ENCODE measurements around the gene LINS1.

Gene LINS1

DNA sequence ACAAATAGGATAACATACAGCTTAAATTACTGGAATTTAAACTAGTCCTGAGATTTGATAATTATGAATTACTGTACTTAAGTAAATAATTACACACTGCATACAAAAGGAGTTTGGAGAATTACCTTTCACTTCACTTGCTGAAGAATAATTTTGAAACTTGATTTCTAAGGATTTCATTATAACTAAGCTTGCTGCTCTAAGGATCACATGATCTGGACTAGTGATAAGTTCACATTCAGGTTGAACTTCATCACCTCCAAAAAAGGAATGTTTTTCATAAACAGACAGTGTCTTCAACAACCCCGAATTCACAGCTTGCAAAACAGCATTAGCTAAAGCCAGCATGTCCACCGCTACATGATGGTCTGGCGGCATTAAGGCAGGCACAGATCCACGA lies 28.5 kb downstream of the LINS1 start:
- TF ChIP-seq SUZ12 (IDR thresholded peaks at IDR 0.05) (no peak), HDGF (IDR thresholded peaks at IDR 0.05; ENCODE audit: borderline replicate concordance) (no peak), CTBP1 (IDR thresholded peaks at IDR 0.05; ENCODE audit: borderline replicate concordance) (no peak), NFRKB (IDR thresholded peaks at IDR 0.05) (no peak), FOXA1 (IDR thresholded peaks at IDR 0.05) (no peak), TARDBP (IDR thresholded peaks at IDR 0.05) (no peak)
- no peak for DNase-seq (ENCODE audit: extremely low spot score)
- ChIA-PET POLR2A (interaction anchor here (1.0 kb wide), 1 partner anchor 231 kb away, joined by 3 read pairs; the partner anchor contains the start of gene ADAMTS17), CTCF (interaction anchor here (0.7 to 2.2 kb wide), 3 partner anchors 99 to 739 kb away, joined by 3 to 6 read pairs (median 5); no protein-coding TSS in a partner anchor)

DNA sequence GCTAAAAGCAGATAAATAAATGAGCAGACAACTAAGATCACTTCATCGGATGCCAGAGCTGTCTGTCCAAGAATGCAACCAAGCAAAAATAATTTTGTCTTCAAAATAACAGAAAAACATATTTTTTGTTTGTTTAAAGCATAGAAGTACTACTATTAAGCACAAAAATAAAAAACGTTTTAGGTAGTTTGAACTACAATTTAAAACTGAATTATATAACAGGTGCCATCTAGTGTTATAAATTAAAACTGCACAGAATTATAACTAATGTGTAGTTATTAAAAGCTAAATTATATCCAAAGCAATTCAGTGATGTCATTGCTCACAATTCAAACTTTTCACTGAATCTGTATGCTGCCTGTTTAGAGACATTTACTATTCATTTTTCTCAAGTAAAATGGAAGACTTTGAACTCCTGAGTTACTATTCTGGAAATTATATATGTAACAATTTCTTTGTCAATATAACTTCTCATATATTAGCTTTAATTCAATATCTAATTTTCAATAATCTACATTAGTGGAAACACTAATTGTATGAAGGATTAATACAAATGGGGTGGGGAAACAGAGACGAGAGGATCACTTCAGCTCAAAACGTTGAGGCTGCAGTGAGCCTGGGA lies 29.5 kb downstream of the LINS1 start:
- no peak for DNase-seq (ENCODE audit: extremely low spot score)
- ChIA-PET CTCF (interaction anchor here (0.7 to 2.2 kb wide), 3 partner anchors 42 to 658 kb away, joined by 3 to 6 read pairs (median 4); no protein-coding TSS in a partner anchor), POLR2A (interaction anchor here (1.0 kb wide), 1 partner anchor 230 kb away, joined by 3 read pairs; the partner anchor contains the start of gene ADAMTS17)
- TF ChIP-seq ELF4 (IDR thresholded peaks at IDR 0.05) = no peak
- TF ChIP-seq ZNF384 (IDR thresholded peaks at IDR 0.05) = no peak
- TF ChIP-seq BHLHE40 (IDR thresholded peaks at IDR 0.05; ENCODE audit: borderline replicate concordance) = no peak
- no peak for TF ChIP-seq LEF1 (IDR thresholded peaks at IDR 0.05; ENCODE audit: borderline replicate concordance)
- TF ChIP-seq TARDBP (IDR thresholded peaks at IDR 0.05) = no peak
- no peak for TF ChIP-seq NFRKB (IDR thresholded peaks at IDR 0.05)
- TF ChIP-seq CTBP1 (IDR thresholded peaks at IDR 0.05; ENCODE audit: borderline replicate concordance) = no peak

DNA sequence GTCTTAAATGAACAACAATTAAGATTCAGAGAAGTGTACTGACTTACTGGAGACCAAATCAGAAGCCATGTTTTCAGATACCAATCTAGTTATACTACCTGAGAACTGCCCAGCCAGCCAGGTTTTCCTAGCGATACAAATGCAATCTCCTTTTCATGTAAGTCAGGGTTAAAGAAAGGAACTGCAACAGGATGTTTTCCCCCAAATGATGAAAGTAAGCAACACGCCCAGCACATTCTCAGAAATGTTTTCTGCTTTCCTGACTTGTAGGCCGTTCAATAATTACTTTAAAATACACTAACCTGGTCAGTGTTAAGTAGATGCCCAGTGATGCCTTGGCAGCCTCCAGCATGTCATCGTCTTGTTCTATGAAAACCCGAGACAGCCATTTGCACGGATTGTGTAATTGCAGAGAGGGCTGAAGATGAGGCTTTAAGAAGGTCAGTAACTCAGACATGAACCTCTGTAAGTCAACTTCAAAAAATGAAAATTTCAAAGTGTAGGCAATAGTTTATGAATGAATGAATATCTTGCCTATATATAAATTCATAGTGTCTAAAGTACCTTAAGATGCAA lies 30.3 kb downstream of the LINS1 start:
- no peak for TF ChIP-seq NFRKB (IDR thresholded peaks at IDR 0.05)
- no peak for TF ChIP-seq LEF1 (IDR thresholded peaks at IDR 0.05; ENCODE audit: borderline replicate concordance)
- TF ChIP-seq FOXA1 (IDR thresholded peaks at IDR 0.05) = no peak
- TF ChIP-seq CTBP1 (IDR thresholded peaks at IDR 0.05; ENCODE audit: borderline replicate concordance) = no peak
- TF ChIP-seq SP1 (IDR thresholded peaks at IDR 0.05) = no peak
- POLR2A ChIA-PET = no interaction called here
- CTCF ChIA-PET = interaction anchor here (1.0 to 2.2 kb wide), 2 partner anchors 222 to 657 kb away, joined by 3 to 6 read pairs; no protein-coding TSS in a partner anchor
- DNase-seq (ENCODE audit: extremely low spot score) = no peak

DNA sequence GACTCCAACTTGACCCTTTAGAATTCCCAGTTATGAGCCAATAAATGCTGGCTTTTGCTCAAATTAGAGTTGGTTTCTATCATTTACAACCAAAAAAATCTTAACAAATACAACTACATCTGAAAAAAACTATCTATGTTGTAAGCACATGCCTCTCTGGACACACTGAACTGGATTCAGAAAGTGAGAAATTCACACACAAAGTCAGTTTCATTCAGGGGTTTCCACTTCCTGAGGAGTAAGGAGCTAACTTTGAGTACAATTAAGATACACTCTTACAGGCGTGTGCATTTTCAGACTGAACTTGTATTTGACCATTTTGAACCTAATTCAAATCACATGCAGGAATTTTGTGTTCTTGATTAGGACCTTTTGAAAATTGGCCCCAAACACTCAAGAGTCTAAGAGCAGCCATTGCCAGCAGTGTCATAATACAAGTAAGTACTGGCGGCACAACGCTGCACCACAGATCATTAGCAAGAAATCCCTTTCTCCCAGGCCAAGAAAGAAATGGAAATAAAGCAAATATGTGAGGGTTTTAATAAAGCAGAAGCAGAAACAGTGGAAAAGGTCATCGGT lies 31.2 kb downstream of the LINS1 start:
- ChIA-PET POLR2A (no interaction called here), CTCF (no interaction called here)
- DNase-seq (ENCODE audit: extremely low spot score) = no peak
- TF ChIP-seq CTBP1 (IDR thresholded peaks at IDR 0.05; ENCODE audit: borderline replicate concordance) (no peak), FOXK2 (IDR thresholded peaks at IDR 0.05) (no peak)

DNA sequence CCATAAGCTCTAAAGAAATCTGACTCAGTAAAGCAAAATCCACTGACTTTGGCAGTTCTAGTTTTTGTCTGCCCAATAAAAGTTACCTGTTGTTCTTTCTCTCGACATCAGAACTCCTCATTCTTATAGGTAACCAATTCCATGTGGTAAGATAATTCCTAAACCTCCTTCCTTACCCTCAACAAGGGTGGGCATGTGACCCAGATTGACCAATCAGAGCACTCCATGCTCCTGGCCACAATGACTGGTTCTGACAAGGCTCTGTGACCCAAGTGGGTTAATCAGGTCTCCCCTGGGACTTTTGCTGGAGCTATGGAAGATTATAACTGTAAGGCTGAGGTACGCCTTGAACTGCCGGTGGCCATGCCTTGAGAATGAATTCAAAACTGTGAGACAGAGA lies 31.7 kb downstream of the LINS1 start:
- DNase-seq (ENCODE audit: extremely low spot score) = no peak
- no peak for TF ChIP-seq SP1 (IDR thresholded peaks at IDR 0.05)
- ChIA-PET POLR2A (no interaction called here), CTCF (no interaction called here)

DNA sequence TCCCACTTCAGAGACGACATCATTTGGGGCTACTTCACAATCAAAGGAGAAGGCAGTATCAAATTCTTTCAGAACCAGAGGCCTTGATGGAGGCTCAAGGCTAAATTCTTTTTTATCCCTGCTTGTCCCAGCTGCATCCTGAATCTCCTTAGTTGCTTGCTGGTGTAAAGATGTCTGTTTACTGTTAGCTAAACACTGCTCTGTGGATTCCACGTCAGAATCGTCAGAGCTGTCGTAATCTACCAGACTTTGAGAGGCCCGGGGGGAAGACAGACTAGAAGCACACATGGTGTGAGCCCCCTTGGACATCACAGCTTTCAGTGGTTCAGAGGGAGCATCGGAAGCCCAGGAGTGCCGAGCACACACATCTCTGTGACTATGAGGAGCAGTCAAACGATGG lies 32.6 kb downstream of the LINS1 start:
- ChIA-PET POLR2A (no interaction called here), CTCF (no interaction called here)
- DNase-seq (ENCODE audit: extremely low spot score) = no peak
- TF ChIP-seq ELF4 (IDR thresholded peaks at IDR 0.05) (no peak), NFRKB (IDR thresholded peaks at IDR 0.05) (no peak), FOXA1 (IDR thresholded peaks at IDR 0.05) (no peak), FOXM1 (IDR thresholded peaks at IDR 0.05; ENCODE audit: borderline replicate concordance) (no peak)

DNA sequence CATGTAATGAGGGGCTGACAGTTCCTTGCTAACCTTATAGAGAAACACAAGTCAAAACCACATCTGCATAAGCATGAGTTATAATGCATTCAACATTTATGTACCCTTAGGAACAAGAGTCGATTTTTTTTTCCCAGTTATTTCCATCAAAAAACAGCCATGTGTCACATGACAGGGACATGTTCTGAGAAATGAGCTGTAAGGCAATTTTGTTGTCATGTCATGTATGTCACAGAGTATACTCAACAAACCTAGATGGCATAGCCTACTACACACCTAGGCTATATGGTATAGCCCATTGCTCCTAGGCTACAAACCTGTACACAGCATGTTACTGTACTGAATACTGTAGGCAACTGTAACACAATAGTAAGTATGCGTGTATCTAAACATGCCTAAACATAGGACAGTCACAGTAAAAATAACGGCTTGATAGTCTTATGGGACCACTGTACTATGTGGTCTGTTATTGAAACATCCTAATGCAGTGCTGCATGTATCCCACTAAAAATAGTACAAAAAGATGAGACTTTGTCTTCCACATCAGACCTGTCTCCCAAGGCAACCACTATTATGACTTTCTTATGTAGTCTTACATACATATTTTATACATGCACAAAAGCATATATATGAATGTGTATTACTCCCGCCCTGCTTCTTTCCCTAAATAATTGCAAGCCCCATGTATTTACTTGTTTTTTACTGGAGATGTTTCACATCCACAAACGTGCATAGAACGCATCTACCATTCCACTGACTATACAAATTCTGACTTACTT lies 34.9 kb downstream of the LINS1 start:
- CTCF ChIA-PET = no interaction called here
- no peak for TF ChIP-seq TARDBP (IDR thresholded peaks at IDR 0.05)
- no peak for TF ChIP-seq ZNF384 (IDR thresholded peaks at IDR 0.05)
- TF ChIP-seq, protein P1, sequence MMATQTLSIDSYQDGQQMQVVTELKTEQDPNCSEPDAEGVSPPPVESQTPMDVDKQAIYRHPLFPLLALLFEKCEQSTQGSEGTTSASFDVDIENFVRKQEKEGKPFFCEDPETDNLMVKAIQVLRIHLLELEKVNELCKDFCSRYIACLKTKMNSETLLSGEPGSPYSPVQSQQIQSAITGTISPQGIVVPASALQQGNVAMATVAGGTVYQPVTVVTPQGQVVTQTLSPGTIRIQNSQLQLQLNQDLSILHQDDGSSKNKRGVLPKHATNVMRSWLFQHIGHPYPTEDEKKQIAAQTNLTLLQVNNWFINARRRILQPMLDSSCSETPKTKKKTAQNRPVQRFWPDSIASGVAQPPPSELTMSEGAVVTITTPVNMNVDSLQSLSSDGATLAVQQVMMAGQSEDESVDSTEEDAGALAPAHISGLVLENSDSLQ (IDR thresholded peaks at IDR 0.05) = no peak
- no peak for DNase-seq (ENCODE audit: extremely low spot score)
- POLR2A ChIA-PET = no interaction called here

DNA sequence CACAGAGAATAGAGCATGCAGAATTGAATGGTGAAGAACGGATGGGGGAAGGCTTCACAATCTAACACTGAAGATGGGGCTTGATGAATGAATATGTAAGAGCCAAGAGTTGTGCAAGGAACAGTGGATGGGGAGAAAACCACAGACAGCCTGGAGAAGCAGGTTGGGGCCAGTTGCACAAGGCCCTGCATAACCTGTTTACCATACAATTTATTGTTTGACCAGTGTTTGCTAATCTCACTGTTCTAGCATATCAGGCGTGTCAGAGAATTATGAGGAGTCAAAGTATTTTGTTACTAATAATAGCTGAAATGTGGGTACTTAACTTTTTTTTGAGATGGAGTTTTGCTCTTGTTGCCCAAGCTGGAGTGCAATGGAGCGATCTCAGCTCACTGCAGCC lies 36.4 kb downstream of the LINS1 start:
- POLR2A ChIA-PET = no interaction called here
- DNase-seq (ENCODE audit: extremely low spot score) = no peak
- CTCF ChIA-PET = no interaction called here

More for the DNA sequence above, 36.4 kb downstream of the LINS1 start:
- TF ChIP-seq CTBP1 (IDR thresholded peaks at IDR 0.05; ENCODE audit: borderline replicate concordance) (no peak), SUZ12 (IDR thresholded peaks at IDR 0.05) (no peak), HDGF (IDR thresholded peaks at IDR 0.05; ENCODE audit: borderline replicate concordance) (no peak), FOXK2 (IDR thresholded peaks at IDR 0.05) (no peak), L3MBTL2 (conservative IDR thresholded peaks at IDR 0.05) (no peak), BHLHE40 (IDR thresholded peaks at IDR 0.05; ENCODE audit: borderline replicate concordance) (no peak)
- TF ChIP-seq, protein P1 (IDR thresholded peaks at IDR 0.05) = no peak
